Measurements from ENCODE around the gene ACTR8.

DNA sequence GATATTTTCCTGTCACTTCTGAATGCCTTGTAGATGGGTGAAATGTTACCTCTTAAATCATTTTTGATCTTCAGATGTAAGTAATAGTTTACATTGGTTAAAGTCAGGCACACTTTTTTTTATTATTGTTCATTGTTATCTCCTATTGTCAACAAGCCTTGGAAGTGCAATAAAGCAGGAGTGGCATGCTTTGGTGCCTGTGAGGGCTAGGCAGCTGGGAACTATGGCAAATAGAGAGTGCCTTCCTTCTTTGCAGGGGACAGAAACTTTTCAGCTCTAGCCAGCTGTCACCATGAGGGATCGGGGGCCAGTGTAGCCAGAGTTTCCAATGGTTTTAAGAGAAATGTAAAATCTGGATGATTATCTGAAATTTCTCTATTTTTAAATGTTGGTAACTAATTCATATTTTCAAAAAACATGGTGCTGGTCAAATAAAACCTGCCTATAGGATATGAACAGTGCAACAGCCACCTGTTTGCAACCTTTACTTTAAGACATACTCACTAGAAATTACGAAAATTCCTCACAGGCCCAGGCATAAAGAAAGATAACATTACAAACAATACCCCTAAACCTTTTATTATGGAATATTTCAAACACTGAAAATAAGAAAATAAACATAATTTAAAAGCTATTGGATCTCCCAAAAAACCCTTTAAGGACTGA is 18.8 kb upstream of the ACTR8 start:
- no peak for TF ChIP-seq SMC3 (conservative IDR thresholded peaks at IDR 0.05; ENCODE audit: poor library complexity)
- TF ChIP-seq, protein P1, sequence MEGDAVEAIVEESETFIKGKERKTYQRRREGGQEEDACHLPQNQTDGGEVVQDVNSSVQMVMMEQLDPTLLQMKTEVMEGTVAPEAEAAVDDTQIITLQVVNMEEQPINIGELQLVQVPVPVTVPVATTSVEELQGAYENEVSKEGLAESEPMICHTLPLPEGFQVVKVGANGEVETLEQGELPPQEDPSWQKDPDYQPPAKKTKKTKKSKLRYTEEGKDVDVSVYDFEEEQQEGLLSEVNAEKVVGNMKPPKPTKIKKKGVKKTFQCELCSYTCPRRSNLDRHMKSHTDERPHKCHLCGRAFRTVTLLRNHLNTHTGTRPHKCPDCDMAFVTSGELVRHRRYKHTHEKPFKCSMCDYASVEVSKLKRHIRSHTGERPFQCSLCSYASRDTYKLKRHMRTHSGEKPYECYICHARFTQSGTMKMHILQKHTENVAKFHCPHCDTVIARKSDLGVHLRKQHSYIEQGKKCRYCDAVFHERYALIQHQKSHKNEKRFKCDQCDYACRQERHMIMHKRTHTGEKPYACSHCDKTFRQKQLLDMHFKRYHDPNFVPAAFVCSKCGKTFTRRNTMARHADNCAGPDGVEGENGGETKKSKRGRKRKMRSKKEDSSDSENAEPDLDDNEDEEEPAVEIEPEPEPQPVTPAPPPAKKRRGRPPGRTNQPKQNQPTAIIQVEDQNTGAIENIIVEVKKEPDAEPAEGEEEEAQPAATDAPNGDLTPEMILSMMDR (IDR thresholded peaks at IDR 0.05; ENCODE audit: poor library complexity, severe bottlenecking) = no peak
- TF ChIP-seq MXI1 (conservative IDR thresholded peaks at IDR 0.05; ENCODE audit: poor library complexity, severe bottlenecking) = no peak

Data from neural cell (in vitro differentiated cells).